HG02588 (cell line): ENCODE results near the gene CAV1.
"Not testable (repeated sequence)": the region's sequence is repeated elsewhere in the genome, so short reads cannot be mapped to it uniquely, and the experiment has no call there.

ENCODE experiments used
- ATAC-seq: cut with Tn5 transposase; IDR thresholded peaks from one replicate; pipeline ENCODE4 v1.9.1; 2021; ENCODE audit warnings: mild to moderate bottlenecking, moderate library complexity; ENCODE audit not compliant: unreplicated experiment

CAV1 gene

GRCh38 chr7:116524609-116525297, at the start of gene CAV1:
Gene CAV1, plus strand, starts transcription at chr7:116525036. Its CDS starts 27 bp downstream, at chr7:116525063.
- ATAC-seq, result peak; percentile 26

GRCh38 chr7:116477625-116478024, 47.2 kb upstream of the CAV1 start:
- no peak for ATAC-seq

- ATAC-seq, result no peak
These were observed 46.0 kb upstream of the CAV1 start for GRCh38 chr7:116478834-116479233.

GRCh38 chr7:116483271-116483942, 41.4 kb upstream of the CAV1 start:
- ATAC-seq, result no peak

GRCh38 chr7:116484389-116484788, 40.4 kb upstream of the CAV1 start:
- ATAC-seq, result not testable (repeated sequence)

- ATAC-seq, result no peak
These were observed 36.8 kb upstream of the CAV1 start for GRCh38 chr7:116487907-116488521.

GRCh38 chr7:116490351-116490750, 34.5 kb upstream of the CAV1 start:
- no peak for ATAC-seq

GRCh38 chr7:116491887-116492653, 32.8 kb upstream of the CAV1 start:
- no peak for ATAC-seq

GRCh38 chr7:116492654-116493109, 32.2 kb upstream of the CAV1 start:
- no peak for ATAC-seq

- ATAC-seq, result no peak
These were observed 31.4 kb upstream of the CAV1 start for GRCh38 chr7:116493449-116493848.

GRCh38 chr7:116494472-116494871, 30.4 kb upstream of the CAV1 start:
- no peak for ATAC-seq

GRCh38 chr7:116495736-116496135, 29.1 kb upstream of the CAV1 start:
- ATAC-seq, result no peak

GRCh38 chr7:116496653-116497052, 28.2 kb upstream of the CAV1 start:
- no peak for ATAC-seq

GRCh38 chr7:116497708-116498107, 27.1 kb upstream of the CAV1 start:
- no peak for ATAC-seq

GRCh38 chr7:116499168-116500077, 25.4 kb upstream of the CAV1 start, which contains the start of gene CAV2:
Gene CAV2, plus strand, starts transcription at chr7:116499738. Its CDS starts 44 bp downstream, at chr7:116499782.
- ATAC-seq, result peak; percentile 53

- ATAC-seq, result no peak
These were observed 24.6 kb upstream of the CAV1 start for GRCh38 chr7:116500078-116500853.

GRCh38 chr7:116501425-116502167, 23.2 kb upstream of the CAV1 start:
- no peak for ATAC-seq

GRCh38 chr7:116502201-116503096, 22.4 kb upstream of the CAV1 start:
- ATAC-seq, result no peak
